GM06990 (cell line): ENCODE results near the gene ZNF365.
"Not testable (repeated sequence)": the region's sequence is repeated elsewhere in the genome, so short reads cannot be mapped to it uniquely, and the experiment has no call there.

Experiments
- DNase-seq: peaks from one replicate; pipeline ENCODE4 v3.0.0-alpha.2; 2011; ENCODE audit not compliant: insufficient read length; ENCODE audit errors: extremely low read depth
- H3K27me3 ChIP-seq: replicated peaks from 2 replicates; pipeline ENCODE4 v1.6.0; 2011; ENCODE audit warnings: low read length; ENCODE audit not compliant: control insufficient read depth, insufficient read depth
- H3K36me3 ChIP-seq: 2 replicates; pipeline ENCODE4 v1.5.1; 2011; ENCODE audit warnings: low read length; ENCODE audit not compliant: control insufficient read depth, insufficient read depth
- H3K4me3 ChIP-seq: replicated peaks from 2 replicates; pipeline ENCODE4 v1.5.1; 2011; ENCODE audit warnings: low read depth, mild to moderate bottlenecking, control low read depth, low read length
- TF ChIP-seq, protein P1 (sequence below): IDR thresholded peaks from 2 replicates; pipeline ENCODE4 v1.5.1; 2011; ENCODE audit warnings: low read length, control low read depth, mild to moderate bottlenecking, inconsistent platforms; ENCODE audit not compliant: insufficient read depth, poor library complexity, severe bottlenecking

ZNF365 gene

GRCh38 chr10:62395892-62396291, 21.7 kb downstream of the ZNF365 start:
- no peak for DNase-seq
- Histone ChIP-seq H3K27me3 (no peaks in the 10 kb centered on the region), H3K4me3 (no peak overlapping the region), H3K36me3 (no peaks in the 10 kb centered on the region)
- TF ChIP-seq, protein P1, sequence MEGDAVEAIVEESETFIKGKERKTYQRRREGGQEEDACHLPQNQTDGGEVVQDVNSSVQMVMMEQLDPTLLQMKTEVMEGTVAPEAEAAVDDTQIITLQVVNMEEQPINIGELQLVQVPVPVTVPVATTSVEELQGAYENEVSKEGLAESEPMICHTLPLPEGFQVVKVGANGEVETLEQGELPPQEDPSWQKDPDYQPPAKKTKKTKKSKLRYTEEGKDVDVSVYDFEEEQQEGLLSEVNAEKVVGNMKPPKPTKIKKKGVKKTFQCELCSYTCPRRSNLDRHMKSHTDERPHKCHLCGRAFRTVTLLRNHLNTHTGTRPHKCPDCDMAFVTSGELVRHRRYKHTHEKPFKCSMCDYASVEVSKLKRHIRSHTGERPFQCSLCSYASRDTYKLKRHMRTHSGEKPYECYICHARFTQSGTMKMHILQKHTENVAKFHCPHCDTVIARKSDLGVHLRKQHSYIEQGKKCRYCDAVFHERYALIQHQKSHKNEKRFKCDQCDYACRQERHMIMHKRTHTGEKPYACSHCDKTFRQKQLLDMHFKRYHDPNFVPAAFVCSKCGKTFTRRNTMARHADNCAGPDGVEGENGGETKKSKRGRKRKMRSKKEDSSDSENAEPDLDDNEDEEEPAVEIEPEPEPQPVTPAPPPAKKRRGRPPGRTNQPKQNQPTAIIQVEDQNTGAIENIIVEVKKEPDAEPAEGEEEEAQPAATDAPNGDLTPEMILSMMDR, result no peak

GRCh38 chr10:62396864-62397263, 22.7 kb downstream of the ZNF365 start:
- Histone ChIP-seq H3K36me3 (no peaks in the 10 kb centered on the region), H3K4me3 (no peak overlapping the region), H3K27me3 (no peaks in the 10 kb centered on the region)
- no peak for DNase-seq
- TF ChIP-seq, protein P1, result no peak

GRCh38 chr10:62399211-62399610, 25.0 kb downstream of the ZNF365 start:
- Histone ChIP-seq H3K4me3 (no peak overlapping the region), H3K36me3 (no peaks in the 10 kb centered on the region), H3K27me3 (no peaks in the 10 kb centered on the region)
- TF ChIP-seq, protein P1, result no peak
- no peak for DNase-seq

- DNase-seq, result no peak
- TF ChIP-seq, protein P1, result no peak
- Histone ChIP-seq H3K4me3 (no peak overlapping the region), H3K27me3 (no peaks in the 10 kb centered on the region), H3K36me3 (no peaks in the 10 kb centered on the region)
These were observed 28.3 kb downstream of the ZNF365 start for GRCh38 chr10:62402508-62402907.

- DNase-seq, H3K27me3 ChIP-seq, H3K4me3 ChIP-seq, H3K36me3 ChIP-seq: not testable (repeated sequence)
These were observed 36.4 kb downstream of the ZNF365 start for GRCh38 chr10:62410528-62410927.

- not testable (repeated sequence) for DNase-seq, H3K36me3 ChIP-seq, H3K27me3 ChIP-seq
These were observed 36.8 kb downstream of the ZNF365 start for GRCh38 chr10:62410934-62411333.

GRCh38 chr10:62413048-62413447, 38.9 kb downstream of the ZNF365 start:
- TF ChIP-seq, protein P1, result no peak
- Histone ChIP-seq H3K27me3 (no peaks in the 10 kb centered on the region), H3K36me3 (no peaks in the 10 kb centered on the region), H3K4me3 (no peak overlapping the region)
- no peak for DNase-seq

More at GRCh38 chr10:62410934-62411333, 36.8 kb downstream of the ZNF365 start:
- H3K4me3 ChIP-seq, result not testable (repeated sequence)
